HAP-1 (cell line): Measurements from ENCODE around the gene LENG9.
"Not testable (repeated sequence)": the region's sequence is repeated elsewhere in the genome, so short reads cannot be mapped to it uniquely, and the experiment has no call there.

Experiments
- DNase-seq, 2 experiments: peaks; one replicate each; pipeline ENCODE4 v3.0.0-alpha.2; 2016 to 2020; ENCODE audit warnings: low spot score in 2 of 2
- H3K27me3 ChIP-seq: fragments of 250-450 bp; sonication (Bioruptor Pico); 2 replicates; pipeline ENCODE4 v1.5.1; 2020; ENCODE audit warnings: low read depth, mild to moderate bottlenecking, moderate library complexity
- H3K36me3 ChIP-seq: fragments of 250-450 bp; sonication (Bioruptor Pico); replicated peaks from 2 replicates; pipeline ENCODE4 v1.5.1; 2020; ENCODE audit warnings: mild to moderate bottlenecking
- H3K4me1 ChIP-seq: fragments of 250-450 bp; sonication (Bioruptor Pico); 2 replicates; pipeline ENCODE4 v1.5.1; 2020; ENCODE audit warnings: mild to moderate bottlenecking
- H3K4me3 ChIP-seq: fragments of 250-450 bp; sonication (Bioruptor Pico); 2 replicates; pipeline ENCODE4 v1.5.1; 2020; ENCODE audit warnings: mild to moderate bottlenecking, moderate library complexity
- H3K9me3 ChIP-seq: fragments of 250-450 bp; sonication (Bioruptor Pico); 2 replicates; pipeline ENCODE4 v1.5.1; 2020; ENCODE audit warnings: mild to moderate bottlenecking, moderate library complexity
- in situ Hi-C: fragments of 300-500 bp; cut with MboI; formaldehyde crosslinking; loops from 3 replicates; pipeline ENCODE4 v1.14.3; 2020; ENCODE audit warnings: low sequenced_read_pairs, inconsistent platforms, mixed read lengths

Gene LENG9

DNA sequence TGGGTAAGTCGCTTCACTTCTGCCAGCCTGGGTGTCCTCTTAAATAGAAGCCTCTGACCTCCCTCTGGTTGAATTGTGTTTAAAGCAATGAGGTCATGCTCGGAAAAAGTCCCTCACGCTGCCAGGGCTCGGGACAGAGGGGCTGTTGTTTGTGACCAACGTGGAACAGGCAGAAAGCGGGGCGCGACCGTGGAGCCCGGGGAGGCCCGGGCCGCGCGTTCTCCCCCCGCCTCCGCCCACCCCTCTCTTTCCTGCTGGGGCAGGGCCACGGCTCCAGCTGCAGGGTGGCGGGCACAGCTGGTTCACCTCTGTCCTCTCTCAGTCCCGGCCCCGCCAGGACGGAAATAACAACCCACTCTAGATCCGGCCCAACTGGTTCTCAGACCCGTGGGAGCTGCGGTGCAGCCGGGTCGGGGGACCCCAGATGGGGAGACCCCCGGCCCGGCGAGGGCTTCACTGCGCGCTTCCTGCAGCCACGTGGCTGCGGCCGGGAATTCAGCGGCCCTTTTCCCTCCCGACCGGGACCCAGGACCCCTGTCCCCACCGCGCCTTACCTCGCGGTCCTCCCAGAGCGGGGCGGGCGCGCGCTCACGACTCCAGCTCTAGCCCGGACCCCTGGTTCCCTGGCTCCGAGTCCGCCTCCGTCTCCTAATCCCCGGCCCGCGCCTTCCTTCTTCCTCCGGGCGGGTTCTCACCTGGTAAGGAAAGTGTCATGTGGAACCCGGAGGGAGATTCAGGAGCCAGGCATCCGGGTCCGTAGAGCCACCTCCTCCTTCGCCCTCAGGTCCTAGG is 7.6 kb upstream of the LENG9 start:
- Histone ChIP-seq H3K9me3 (no peaks in the 10 kb centered on the region), H3K4me3 (no peak overlapping the region), H3K36me3 (no peaks in the 10 kb centered on the region), H3K27me3 (peaks cover 30% of the 10 kb centered on the region), H3K4me1 (no peaks in the 10 kb centered on the region)
- in situ Hi-C loops: loop anchor here (25.0 kb wide), 1 partner anchor 1191 kb away; the partner anchor contains the start of gene U2AF2
- DNase-seq: no peak

DNA sequence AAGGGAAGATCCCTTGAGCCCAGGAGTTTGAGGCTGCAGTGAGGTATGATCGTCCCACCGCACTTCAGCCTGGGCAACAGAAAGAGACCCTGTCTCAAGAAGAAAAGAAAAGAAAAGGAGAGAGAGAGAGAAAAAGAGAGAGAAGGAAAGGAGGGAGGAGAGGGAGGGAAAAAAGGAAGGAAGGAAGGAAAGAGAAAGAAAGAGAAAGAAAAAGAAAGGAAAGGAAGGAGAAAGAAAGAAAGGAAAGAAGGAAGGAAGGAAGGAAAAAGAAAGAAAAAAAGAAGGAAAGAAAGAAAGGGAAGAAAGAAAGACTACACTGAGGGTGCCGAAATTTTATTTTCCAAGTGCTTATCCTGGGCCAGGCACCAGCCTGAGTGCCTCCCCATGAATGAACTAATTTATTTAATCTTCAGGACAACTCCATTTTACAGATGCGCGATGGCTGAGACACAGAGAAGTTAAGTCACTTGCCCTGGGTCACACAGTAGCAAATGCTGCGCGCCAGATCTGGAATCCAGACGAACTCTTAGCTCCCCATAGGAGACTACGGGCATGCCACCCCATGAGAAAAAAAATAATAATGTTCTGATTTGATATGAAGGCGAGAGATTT is 6.8 kb upstream of the LENG9 start:
- no peaks in the 10 kb centered on the region for H3K9me3 ChIP-seq
- H3K4me1 ChIP-seq: no peaks in the 10 kb centered on the region
- peaks cover 30% of the 10 kb centered on the region for H3K27me3 ChIP-seq
- in situ Hi-C loops: loop anchor here (25.0 kb wide), 1 partner anchor 1192 kb away; the partner anchor contains the start of gene U2AF2
- H3K4me3 ChIP-seq: no peak overlapping the region
- no peaks in the 10 kb centered on the region for H3K36me3 ChIP-seq
- no peak for DNase-seq

DNA sequence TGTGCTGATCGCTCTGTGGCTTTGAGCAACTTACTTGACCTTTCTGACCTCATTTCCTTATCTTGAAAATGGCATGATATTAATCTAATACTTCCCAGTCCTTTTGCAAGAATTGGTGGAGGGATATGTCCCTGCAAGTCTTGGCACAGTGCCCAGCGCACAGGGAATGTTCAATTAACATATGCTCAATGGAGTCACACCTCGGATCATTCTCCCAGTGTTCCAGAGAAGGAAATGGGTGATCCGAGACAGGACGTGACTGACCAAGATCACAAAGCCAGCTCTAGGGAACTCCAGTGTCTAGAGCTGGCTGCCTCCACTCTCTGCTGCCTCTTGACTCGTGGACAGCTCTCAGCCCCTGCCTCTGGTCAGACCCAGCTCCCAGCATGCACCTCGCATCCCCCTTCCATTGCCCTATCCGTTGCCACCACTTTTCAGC is 5.9 kb upstream of the LENG9 start:
- H3K9me3 ChIP-seq: no peaks in the 10 kb centered on the region
- H3K36me3 ChIP-seq: no peaks in the 10 kb centered on the region
- peak in 1 of 2 experiments; percentile 54 for DNase-seq
- H3K27me3 ChIP-seq: peaks cover 30% of the 10 kb centered on the region
- no peak overlapping the region for H3K4me3 ChIP-seq
- in situ Hi-C loops: loop anchor here (25.0 kb wide), 1 partner anchor 1193 kb away; the partner anchor contains the start of gene U2AF2
- no peaks in the 10 kb centered on the region for H3K4me1 ChIP-seq

DNA sequence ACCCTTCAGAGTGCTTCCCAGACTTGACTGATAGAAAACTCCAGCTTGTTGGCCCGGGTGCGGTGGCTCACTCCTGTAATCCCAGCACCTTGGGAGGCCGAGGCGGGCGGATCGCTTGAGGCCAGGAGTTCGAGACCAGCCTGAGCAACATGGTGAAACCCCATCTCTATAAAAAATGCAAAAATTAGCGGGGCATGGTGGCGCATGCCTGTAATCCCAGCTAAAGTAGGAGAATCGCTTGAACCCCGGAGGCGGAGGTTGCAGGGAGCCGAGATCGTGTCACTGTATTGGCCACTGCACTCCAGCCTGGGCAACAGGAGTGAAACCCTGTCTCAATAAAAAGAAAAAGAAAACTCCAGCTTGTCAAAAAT is 2.5 kb upstream of the LENG9 start:
- not testable (repeated sequence) for DNase-seq, H3K4me3 ChIP-seq, H3K9me3 ChIP-seq, H3K4me1 ChIP-seq
- H3K36me3 ChIP-seq: peaks cover 14% of the 10 kb centered on the region
- H3K27me3 ChIP-seq: peaks cover 19% of the 10 kb centered on the region
- in situ Hi-C loops: loop anchor here (25.0 kb wide), 1 partner anchor 1196 kb away; the partner anchor contains the start of gene U2AF2

DNA sequence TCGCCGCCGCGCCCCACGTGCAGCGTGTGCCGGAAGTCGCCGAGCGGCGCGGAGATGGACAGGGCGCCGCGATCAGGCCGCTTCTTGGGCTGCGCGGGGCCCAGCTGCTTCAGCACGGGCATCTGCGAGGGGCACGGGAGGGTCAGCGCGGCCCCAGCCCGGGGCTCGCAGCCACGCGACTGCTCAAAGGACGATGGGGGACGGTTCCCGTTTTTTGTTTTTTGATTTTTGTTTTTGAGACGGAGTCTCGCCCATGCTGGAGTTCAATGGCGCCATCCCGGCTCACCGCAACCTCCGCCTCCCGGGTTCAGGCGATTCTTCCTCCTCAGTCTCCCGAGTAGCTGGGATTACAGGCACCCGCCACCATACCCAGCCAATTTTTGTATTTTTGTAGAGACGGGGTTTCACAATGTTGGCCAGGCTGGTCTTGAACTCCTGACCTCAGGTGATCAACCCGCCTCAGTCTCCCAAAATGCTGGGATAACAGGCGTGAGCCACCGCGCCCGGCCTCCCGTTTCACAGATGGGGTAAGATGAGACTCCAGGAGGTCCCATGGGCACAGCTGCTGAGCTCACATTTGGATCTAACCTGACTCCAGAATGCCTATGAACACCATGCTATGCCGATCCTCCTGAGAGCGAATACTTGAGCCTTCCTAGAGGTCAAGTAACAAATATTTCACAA is 2.0 kb upstream of the LENG9 start:
- DNase-seq: no peak
- H3K27me3 ChIP-seq: peaks cover 14% of the 10 kb centered on the region
- H3K9me3 ChIP-seq: no peaks in the 10 kb centered on the region
- in situ Hi-C loops: loop anchor here (25.0 kb wide), 1 partner anchor 1197 kb away; the partner anchor contains the start of gene U2AF2
- peaks cover 18% of the 10 kb centered on the region for H3K36me3 ChIP-seq
- H3K4me3 ChIP-seq: no peak overlapping the region
- H3K4me1 ChIP-seq: no peaks in the 10 kb centered on the region; the same call in none of the 2 replicates

DNA sequence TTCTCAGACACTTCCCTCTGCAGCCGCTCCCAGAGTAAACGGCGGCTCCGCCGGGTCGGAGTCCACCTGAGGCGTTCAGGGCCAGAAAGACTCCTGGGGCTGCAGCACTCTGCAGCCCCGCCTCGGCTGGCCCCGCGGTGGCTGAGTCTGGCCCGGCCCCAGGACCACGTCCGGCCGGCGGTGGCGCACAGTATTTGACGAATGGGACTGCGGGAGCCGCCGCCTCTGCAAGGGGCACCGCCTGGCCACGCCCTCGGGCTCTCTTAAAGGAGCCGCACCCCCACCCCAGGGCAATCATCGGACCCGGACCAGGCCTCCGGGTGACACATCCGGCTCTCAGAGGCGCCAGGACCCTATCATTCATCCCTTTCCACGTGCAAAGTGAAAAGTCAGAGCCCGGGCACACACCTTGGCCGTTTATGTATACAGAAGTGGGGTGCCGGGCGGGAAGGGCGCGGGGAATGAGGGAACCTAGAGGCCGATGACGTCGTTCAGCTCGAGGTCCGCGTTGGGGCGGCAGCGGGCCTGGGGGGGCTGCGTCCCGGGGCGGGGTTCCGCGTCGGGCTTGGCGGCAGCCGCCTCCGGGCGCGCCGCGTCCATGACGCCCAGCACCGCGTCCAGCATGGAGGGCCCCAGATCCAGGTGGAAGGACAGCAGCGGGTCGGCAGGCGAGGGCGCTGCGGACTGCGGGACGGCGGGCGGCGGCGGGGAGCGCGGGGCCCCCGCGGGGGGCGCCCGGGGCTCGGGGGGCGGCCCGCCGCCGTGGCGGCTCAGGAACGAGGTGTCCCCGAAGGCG is 1.2 kb upstream of the LENG9 start:
- peak; percentile 81 to 94 for DNase-seq
- H3K27me3 ChIP-seq: peaks cover 6% of the 10 kb centered on the region
- H3K9me3 ChIP-seq: no peaks in the 10 kb centered on the region
- in situ Hi-C loops: loop anchor here (25.0 kb wide), 1 partner anchor 1197 kb away; the partner anchor contains the start of gene U2AF2
- H3K4me1 ChIP-seq: no peaks in the 10 kb centered on the region; the same call in none of the 2 replicates
- peaks cover 23% of the 10 kb centered on the region for H3K36me3 ChIP-seq
- H3K4me3 ChIP-seq: peak overlapping the region; percentile 59

DNA sequence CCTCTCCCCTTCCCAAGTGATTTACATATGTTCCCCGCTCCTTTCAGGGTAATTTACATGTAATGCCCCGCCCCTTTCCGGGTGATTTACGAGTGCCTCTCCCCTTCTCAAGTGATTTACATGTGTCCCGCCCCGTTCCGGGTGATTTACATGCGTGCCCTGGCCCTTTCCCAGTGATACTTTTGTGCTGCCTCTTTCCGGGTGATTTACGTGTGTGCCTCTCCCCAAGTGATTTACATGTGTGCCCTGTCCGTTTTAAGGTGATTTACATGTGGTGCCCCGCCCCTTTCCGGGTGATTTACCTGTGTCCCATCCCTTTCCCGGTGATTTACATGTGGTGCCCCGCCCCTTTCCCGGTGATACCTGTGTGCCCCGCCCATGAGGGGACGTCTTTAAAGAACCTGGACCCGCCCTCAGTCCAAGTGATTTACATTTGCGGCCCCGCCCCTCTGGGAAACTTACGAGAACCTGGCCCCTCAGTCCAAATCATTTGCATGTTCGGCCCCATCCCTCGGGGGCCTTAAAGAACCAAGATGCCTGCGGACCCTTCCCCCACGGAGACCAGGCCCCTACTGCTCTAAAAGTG is 559 bp upstream of the LENG9 start:
- Histone ChIP-seq H3K4me3 (peak overlapping the region; percentile 59), H3K9me3 (no peaks in the 10 kb centered on the region), H3K4me1 (no peaks in the 10 kb centered on the region; the same call in none of the 2 replicates), H3K36me3 (peaks cover 27% of the 10 kb centered on the region), H3K27me3 (no peaks in the 10 kb centered on the region)
- in situ Hi-C loops: loop anchor here (25.0 kb wide), 1 partner anchor 1198 kb away; the partner anchor contains the start of gene U2AF2
- DNase-seq: peak; percentile 82 to 96

DNA sequence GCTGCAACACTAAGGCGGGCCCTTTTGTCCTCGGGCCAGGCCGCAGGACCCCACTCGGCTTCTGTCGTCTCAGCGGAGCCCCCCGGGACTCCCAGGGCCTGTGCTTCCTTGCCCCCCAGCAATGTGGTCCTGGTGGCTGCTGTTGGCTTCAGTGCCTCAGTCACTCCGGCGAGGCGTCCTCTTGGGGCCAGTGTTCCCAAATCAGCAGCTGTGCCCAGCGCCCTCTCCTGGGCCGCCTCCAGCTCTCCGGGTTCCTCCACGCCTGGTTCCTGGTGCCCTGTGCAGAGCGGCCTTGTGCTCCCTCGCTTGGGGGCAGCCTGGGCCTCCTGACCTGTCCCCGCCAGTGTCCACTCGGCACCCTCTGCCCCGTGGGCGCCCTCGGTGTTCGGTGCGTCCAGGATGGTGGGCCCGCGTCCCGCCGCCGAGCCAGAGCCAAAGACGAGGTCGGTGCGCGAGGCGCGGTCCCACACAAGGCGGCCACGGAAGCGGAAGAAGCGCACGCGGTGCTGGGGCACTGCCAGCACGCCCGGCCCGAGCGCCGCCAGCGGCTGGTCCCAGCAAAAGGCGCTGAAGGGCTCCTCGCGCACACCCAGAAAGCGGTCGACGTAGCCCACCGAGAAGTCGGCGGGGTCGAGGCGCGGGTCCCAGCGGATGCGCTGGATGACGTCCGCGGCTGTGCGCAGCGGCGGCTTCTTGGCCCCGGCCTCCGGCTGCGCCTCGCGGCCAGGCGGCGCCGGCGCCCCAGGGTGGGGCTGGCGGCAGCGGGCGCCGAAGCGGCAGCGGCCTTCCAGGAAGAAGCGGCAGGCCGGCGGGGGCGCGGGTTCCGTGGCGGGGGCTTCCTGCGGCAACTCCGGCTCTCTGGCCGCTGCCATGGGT is 685 bp downstream of the LENG9 start:
- Histone ChIP-seq H3K4me3 (peak overlapping the region; percentile 59), H3K9me3 (no peaks in the 10 kb centered on the region), H3K27me3 (no peaks in the 10 kb centered on the region), H3K36me3 (peaks cover 39% of the 10 kb centered on the region), H3K4me1 (no peaks in the 10 kb centered on the region; the same call in none of the 2 replicates)
- in situ Hi-C loops: loop anchor here (25.0 kb wide), 1 partner anchor 1199 kb away; the partner anchor contains the start of gene U2AF2
- DNase-seq: peak in 1 of 2 experiments; percentile 68

DNA sequence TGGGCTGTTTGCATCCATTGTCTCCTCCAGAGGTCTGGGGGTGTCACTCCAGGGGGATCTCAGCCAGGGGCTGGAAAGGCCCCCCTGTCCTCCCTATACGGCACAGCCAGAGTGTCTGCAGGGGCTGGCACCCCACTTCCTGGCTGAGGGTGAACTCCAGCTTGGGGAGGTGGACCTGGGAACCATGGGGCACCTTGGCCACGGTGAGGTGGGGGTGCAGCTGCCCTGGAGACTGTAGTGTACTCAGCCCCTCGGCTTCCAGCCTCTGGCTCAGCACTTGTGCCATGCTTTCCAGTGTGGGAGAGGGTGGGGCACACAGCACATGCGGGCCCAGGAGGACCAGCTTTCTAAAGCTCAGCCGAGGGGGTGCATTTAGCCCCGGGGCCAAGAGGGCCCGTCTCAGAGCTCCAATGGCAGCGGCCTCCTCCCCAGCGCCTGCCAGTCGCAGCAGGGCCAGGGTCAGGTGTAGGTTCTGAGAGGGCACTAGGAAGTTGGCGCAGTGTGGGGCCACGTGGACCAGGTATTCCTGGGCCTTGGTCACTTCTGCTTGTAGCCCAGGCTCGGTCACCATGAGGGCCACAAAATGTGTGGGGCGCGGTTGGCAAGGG is 1.4 kb downstream of the LENG9 start:
- peak overlapping the region; percentile 59 for H3K4me3 ChIP-seq
- H3K9me3 ChIP-seq: no peaks in the 10 kb centered on the region
- H3K4me1 ChIP-seq: no peaks in the 10 kb centered on the region; the same call in none of the 2 replicates
- DNase-seq: no peak
- peaks cover 46% of the 10 kb centered on the region for H3K36me3 ChIP-seq
- no peaks in the 10 kb centered on the region for H3K27me3 ChIP-seq
- in situ Hi-C loops: loop anchor here (25.0 kb wide), 1 partner anchor 1200 kb away; the partner anchor contains the start of gene U2AF2

DNA sequence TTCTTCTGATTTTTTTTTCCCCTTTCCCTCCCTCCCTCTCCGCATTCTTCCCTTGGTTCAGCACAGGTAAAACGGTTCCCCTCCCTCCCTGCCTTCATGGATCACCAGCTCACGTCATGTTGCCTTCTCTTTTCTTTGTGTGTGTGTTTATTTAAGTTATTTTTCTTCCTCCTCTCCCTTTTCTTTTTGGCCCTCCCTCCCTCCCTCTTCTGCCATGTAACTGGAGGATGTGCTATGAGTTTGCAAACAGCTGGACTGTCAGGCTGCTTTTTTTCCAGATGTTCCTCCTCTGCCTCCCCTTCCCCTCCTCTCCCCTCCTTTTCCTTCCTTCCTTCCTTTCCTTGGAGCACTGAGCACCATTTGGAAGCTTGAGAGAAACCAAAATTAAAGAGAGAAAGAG is 2.0 kb downstream of the LENG9 start:
- in situ Hi-C loops: loop anchor here (25.0 kb wide), 1 partner anchor 1201 kb away; the partner anchor contains the start of gene U2AF2

DNA sequence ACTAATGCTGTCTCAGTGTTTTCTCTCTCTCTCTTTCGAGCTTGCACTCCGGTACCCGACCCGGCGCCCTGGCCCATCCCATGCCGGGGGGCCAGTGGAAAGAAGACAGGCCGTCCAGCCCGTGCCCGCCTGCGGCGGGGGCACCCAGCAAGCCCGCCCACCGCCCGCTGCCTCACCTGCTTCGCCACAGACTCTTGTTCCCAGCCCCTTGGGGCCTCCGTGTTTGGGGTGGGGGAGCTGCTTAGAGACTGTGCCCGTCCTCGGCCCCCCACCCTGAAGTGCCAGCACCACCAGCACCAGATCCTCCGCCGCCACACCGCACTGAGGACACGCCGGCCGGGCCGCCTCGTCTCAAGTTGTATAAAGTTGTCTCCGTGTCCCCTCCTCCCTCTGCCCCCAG is 2.4 kb downstream of the LENG9 start:
- no peak for DNase-seq
- Histone ChIP-seq H3K9me3 (no peaks in the 10 kb centered on the region), H3K36me3 (peaks cover 56% of the 10 kb centered on the region), H3K4me3 (no peak overlapping the region), H3K4me1 (no peaks in the 10 kb centered on the region; the same call in none of the 2 replicates), H3K27me3 (no peaks in the 10 kb centered on the region)
- in situ Hi-C loops: loop anchor here (25.0 kb wide), 1 partner anchor 1201 kb away; the partner anchor contains the start of gene U2AF2

More for the DNA sequence above, 2.0 kb downstream of the LENG9 start:
- Histone ChIP-seq H3K27me3 (no peaks in the 10 kb centered on the region), H3K9me3 (no peaks in the 10 kb centered on the region), H3K4me3 (no peak overlapping the region), H3K36me3 (peaks cover 52% of the 10 kb centered on the region), H3K4me1 (no peaks in the 10 kb centered on the region; the same call in none of the 2 replicates)
- DNase-seq: no peak
